Thoracic aorta (tissue), 2 donors: Measurements from ENCODE around the gene LTBP1. TPM values are rescaled to one million over a fixed set of nuclear protein-coding genes. Genes with fewer than 3 reads are reported as not detected.

Source experiments
- ATAC-seq: fragments of 150-250 bp; one replicate; pipeline ENCODE4 v1.8.0; 2017; ENCODE audit warnings: low read depth; ENCODE audit not compliant: insufficient number of reproducible peaks, low FRiP score
- DNase-seq: peaks from one replicate; pipeline ENCODE4 v3.0.0-alpha.2; 2020; ENCODE audit warnings: low spot score
- H3K27ac ChIP-seq, 2 donors: fragments of 200-600 bp; sonication (generic); 1 replicate in 1 of 2; 2 replicates in 1 of 2; pipeline ENCODE4 v1.5.1; 2016; ENCODE audit warnings: mild to moderate bottlenecking in 2 of 2, moderate library complexity in 2 of 2
- H3K27me3 ChIP-seq: fragments of 200-600 bp; sonication (generic); replicated peaks from 2 replicates; pipeline ENCODE4 v1.6.0; 2016; ENCODE audit warnings: mild to moderate bottlenecking; ENCODE audit not compliant: insufficient read depth
- H3K36me3 ChIP-seq: fragments of 200-600 bp; sonication (generic); one replicate; pipeline ENCODE4 v1.5.1; 2016
- H3K4me1 ChIP-seq, 2 donors: fragments of 200-600 bp; sonication (generic); 1 replicate in 1 of 2; 2 replicates in 1 of 2; pipeline versions ENCODE4 v1.5.1 to v1.6.0; 2016; ENCODE audit warnings: low read depth in 2 of 2, mild to moderate bottlenecking in 1 of 2; ENCODE audit not compliant: control insufficient read depth in 1 of 2
- H3K4me3 ChIP-seq: fragments of 200-600 bp; sonication (generic); 2 replicates; pipeline ENCODE4 v1.5.1; 2016; ENCODE audit warnings: mild to moderate bottlenecking
- H3K9me3 ChIP-seq: fragments of 200-600 bp; sonication (generic); 2 replicates; pipeline ENCODE4 v1.5.1; 2016
- total RNA-seq, 2 donors: library from RNA; depleted of rRNA; stranded (reverse); fragments of >200 nt; gene quantifications; one replicate each; pipeline versions ENCODE4 v1.1.0 to v1.2.3, GENCODE V29; 2016
- TF ChIP-seq, protein P1 (sequence below): fragments of 200-600 bp; sonication (generic); IDR thresholded peaks from one replicate; pipeline ENCODE4 v1.5.1; 2019; ENCODE audit warnings: antibody characterized with exemption

The LTBP1 gene
- total RNA-seq, 2 donors from 2014 or later: 584 to 786 TPM

DNA sequence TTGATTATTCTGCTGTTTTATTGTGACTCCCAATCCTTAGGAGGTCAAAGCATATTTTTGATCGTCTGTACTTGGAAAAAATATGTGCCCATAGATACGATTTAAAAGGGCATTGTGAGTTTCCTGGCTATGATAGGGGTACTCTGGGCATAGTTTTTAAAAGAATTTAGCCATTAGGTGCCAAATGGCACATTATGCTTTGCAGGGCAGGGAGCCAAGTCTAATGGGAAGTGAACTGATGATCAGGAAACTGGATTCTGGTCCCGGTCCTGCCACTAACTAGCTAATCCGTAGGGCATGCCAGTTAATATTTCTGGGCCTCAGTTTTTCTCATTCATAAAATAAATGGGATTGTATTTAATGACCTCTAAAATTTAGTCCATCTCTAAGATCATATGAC is 189.3 kb downstream of the LTBP1 start:
- TF ChIP-seq, protein P1, sequence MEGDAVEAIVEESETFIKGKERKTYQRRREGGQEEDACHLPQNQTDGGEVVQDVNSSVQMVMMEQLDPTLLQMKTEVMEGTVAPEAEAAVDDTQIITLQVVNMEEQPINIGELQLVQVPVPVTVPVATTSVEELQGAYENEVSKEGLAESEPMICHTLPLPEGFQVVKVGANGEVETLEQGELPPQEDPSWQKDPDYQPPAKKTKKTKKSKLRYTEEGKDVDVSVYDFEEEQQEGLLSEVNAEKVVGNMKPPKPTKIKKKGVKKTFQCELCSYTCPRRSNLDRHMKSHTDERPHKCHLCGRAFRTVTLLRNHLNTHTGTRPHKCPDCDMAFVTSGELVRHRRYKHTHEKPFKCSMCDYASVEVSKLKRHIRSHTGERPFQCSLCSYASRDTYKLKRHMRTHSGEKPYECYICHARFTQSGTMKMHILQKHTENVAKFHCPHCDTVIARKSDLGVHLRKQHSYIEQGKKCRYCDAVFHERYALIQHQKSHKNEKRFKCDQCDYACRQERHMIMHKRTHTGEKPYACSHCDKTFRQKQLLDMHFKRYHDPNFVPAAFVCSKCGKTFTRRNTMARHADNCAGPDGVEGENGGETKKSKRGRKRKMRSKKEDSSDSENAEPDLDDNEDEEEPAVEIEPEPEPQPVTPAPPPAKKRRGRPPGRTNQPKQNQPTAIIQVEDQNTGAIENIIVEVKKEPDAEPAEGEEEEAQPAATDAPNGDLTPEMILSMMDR: no peak
- H3K4me3 ChIP-seq: peak overlapping the region; percentile 78
- ATAC-seq (no peak), DNase-seq (no peak)
- no peaks in the 10 kb centered on the region for H3K36me3 ChIP-seq
- H3K9me3 ChIP-seq: no peaks in the 10 kb centered on the region
- no peaks in the 10 kb centered on the region for H3K27me3 ChIP-seq
- peak overlapping the region; percentile 95 to 98 for H3K27ac ChIP-seq
- H3K4me1 ChIP-seq: peaks cover 15 to 59% of the 10 kb centered on the region in 2 donors

DNA sequence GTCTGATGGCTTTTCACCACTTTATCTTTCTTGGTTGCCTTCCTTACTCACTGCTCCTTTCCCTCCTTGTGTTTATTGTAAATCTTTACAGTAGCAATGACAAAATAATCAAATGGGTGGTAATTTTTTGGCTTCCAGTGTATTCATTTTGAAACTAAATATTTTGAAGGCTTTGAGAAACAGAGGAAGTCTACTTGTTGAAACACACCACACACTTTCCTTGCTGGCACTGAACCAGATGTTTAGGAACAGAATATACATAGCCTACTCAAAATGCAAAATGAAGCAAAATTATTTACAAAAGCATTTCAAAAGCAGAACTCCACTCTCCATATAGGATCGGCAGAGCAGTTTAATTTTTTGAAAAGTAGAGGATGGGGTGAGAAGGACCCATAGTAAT is 189.8 kb downstream of the LTBP1 start:
- Histone ChIP-seq H3K4me1 (peaks cover 17 to 59% of the 10 kb centered on the region in 2 donors), H3K36me3 (no peaks in the 10 kb centered on the region), H3K27ac (peak overlapping the region; percentile 95 to 98), H3K9me3 (no peaks in the 10 kb centered on the region), H3K4me3 (peak overlapping the region; percentile 78), H3K27me3 (no peaks in the 10 kb centered on the region)
- ATAC-seq: no peak
- TF ChIP-seq, protein P1: no peak
- DNase-seq: no peak

DNA sequence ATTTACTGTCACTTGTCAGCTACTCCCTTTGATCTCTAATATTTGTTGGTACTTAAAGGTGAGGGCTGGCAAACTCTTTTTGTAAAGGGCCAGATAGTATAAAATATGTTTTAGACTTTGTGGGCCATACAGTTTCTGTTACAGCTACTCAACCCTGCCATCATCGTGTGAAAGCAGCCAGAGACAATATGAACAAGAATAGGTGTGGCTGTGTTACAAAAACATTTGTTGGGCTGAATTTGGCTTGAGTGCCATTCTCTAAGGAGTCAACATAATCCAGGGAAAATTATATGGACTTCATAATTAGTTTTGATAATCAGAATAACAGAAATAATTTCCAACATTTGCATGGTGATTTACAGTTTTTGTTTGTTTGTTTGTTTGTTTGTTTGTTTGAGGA is 190.6 kb downstream of the LTBP1 start:
- Histone ChIP-seq H3K27me3 (no peaks in the 10 kb centered on the region), H3K36me3 (peaks cover 6% of the 10 kb centered on the region), H3K27ac (peak overlapping the region; percentile 95 to 98), H3K4me3 (peak overlapping the region; percentile 78), H3K9me3 (no peaks in the 10 kb centered on the region), H3K4me1 (peaks cover 21 to 59% of the 10 kb centered on the region in 2 donors)
- ATAC-seq (no peak), DNase-seq (no peak)
- TF ChIP-seq, protein P1: no peak

DNA sequence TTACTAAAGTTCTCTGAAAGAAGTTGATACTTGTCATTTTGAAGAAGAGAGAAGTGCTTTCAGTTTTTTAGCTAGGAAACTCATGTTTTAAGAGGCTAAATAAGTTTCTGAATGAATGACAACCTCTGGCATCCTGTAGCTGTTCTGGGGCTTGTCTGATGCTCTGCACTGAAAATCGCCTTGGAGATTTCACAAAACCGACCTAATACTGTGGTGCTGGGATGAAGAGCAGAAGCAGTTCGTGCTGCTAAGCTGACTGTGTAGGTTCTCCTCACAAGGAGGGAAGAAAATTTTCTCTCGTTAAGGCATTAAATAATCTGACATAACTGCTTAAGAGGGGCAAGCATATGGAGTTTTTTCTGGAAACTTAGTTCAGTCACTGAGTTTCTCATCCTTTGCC is 193.2 kb downstream of the LTBP1 start:
- H3K36me3 ChIP-seq: peaks cover 20% of the 10 kb centered on the region
- H3K27ac ChIP-seq: peak overlapping the region; percentile 66 to 83
- H3K27me3 ChIP-seq: no peaks in the 10 kb centered on the region
- no peaks in the 10 kb centered on the region for H3K9me3 ChIP-seq
- peak overlapping the region; percentile 27 for H3K4me3 ChIP-seq
- ATAC-seq (no peak), DNase-seq (no peak)
- peaks cover 32 to 68% of the 10 kb centered on the region in 2 donors for H3K4me1 ChIP-seq
- TF ChIP-seq, protein P1: no peak

DNA sequence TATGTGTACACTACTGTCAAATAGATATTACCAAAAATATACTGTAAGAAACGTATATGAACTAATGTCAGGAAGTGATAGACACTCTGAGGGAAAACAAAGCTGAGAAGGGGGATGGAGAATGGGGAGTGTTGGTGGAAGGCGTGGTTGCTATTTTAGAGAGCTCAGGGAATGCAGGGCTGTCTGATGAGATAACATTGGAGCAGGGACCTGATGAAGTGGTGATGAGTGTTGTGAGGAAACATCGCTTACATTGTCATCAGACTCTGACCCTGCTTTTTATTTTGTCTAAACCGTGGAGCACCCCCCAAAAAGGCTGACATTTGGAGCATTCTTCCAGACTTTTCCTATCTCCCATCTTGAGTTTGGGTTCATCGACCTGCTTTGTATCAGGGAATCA is 194.7 kb downstream of the LTBP1 start:
- Histone ChIP-seq H3K4me1 (peaks cover 36 to 84% of the 10 kb centered on the region in 2 donors), H3K36me3 (peaks cover 20% of the 10 kb centered on the region), H3K9me3 (no peaks in the 10 kb centered on the region), H3K4me3 (no peak overlapping the region), H3K27ac (peak overlapping the region; percentile 81 to 83), H3K27me3 (no peaks in the 10 kb centered on the region)
- no peak for DNase-seq
- TF ChIP-seq, protein P1: no peak
- ATAC-seq: no peak
